NCI-H748 (cell line): ENCODE measurements around the gene PSMB7.

Experiments used
- DNase-seq: peaks from one replicate; lab custom pipeline; 2025; ENCODE audit not compliant: unreplicated experiment; lab: John Stamatoyannopoulos, UW

The PSMB7 gene

GRCh38 chr9:124303762-124304161, 111.5 kb downstream of the PSMB7 start:
- peak; percentile 52 for DNase-seq
